K562 (cell line): ENCODE measurements around the gene EVC. TPM values are rescaled to one million over a fixed set of nuclear protein-coding genes. Genes with fewer than 3 reads are reported as not detected.

ENCODE experiments used
- ATAC-seq: fragments of 200-7000 bp; cut with Tn5 transposase; 3 replicates; pipeline ENCODE4 v1.9.1; 2020; ENCODE audit warnings: moderate library complexity
- BruUV-seq: library from RNA; stranded (reverse); fragments of 400-500 nt; replicated peaks from 2 replicates; lab custom pipeline; 2021; lab: Mats Ljungman, UMichigan
- CTCF ChIA-PET: fragments of 300-600 bp; formaldehyde crosslinking; extraction: SDS; loops from one replicate; lab custom pipeline; 2021; ENCODE audit warnings: low intra/inter-chr PET ratio; lab: Yijun Ruan, JAX
- POLR2A ChIA-PET: fragments of 300-600, 350-650 bp; sonication (Branson Sonifier 250); formaldehyde crosslinking; extraction: SDS; loops from one replicate; lab custom pipeline; 2021; ENCODE audit warnings: antibody characterized with exemption, inconsistent platforms; lab: Yijun Ruan, JAX
- DNase-seq, 4 experiments: peaks; one replicate each; pipeline versions ENCODE4 v3.0.0 to v3.0.0-alpha.2; 2011 to 2018; ENCODE audit warnings: low spot score in 3 of 4, mixed read lengths in 3 of 4; ENCODE audit errors: extremely low read depth in 1 of 4
- FAIRE-seq: peaks from 2 replicates; lab custom pipeline; 2011; peaks lifted over from hg19 to GRCh38; lab: Jason Lieb, UNC
- H2AFZ ChIP-seq: 2 replicates; pipeline ENCODE4 v1.6.0; 2011; ENCODE audit warnings: low read depth, low read length, control low read depth, inconsistent platforms
- H3K27ac ChIP-seq: fragments of 200-600 bp; 3 replicates; pipeline ENCODE4 v1.8.0; 2011; ENCODE audit warnings: low read depth, mild to moderate bottlenecking, control low read depth, inconsistent platforms, low read length, moderate library complexity, mixed read lengths; ENCODE audit errors: extremely low read depth
- H3K27me3 ChIP-seq, 2 experiments: fragments of 300-600 bp in 1 of 2; 2 replicates in 1 of 2; 3 replicates in 1 of 2; pipeline versions ENCODE4 v1.6.0 to v1.8.0; 2011; ENCODE audit warnings: inconsistent platforms in 2 of 2, low read length in 2 of 2, mild to moderate bottlenecking in 1 of 2, mixed read lengths in 1 of 2, moderate library complexity in 1 of 2; ENCODE audit not compliant: control insufficient read depth in 2 of 2, insufficient read depth in 2 of 2
- H3K36me3 ChIP-seq: fragments of 300-600 bp; 3 replicates; pipeline ENCODE4 v1.8.0; 2011; ENCODE audit warnings: mild to moderate bottlenecking, low read length, inconsistent platforms; ENCODE audit not compliant: control insufficient read depth, insufficient read depth
- H3K4me1 ChIP-seq, 2 experiments: fragments of 200-600 bp in 1 of 2; replicated peaks in 1 of 2; 2 replicates in 1 of 2; 3 replicates in 1 of 2; pipeline versions ENCODE4 v1.5.1 to v1.8.0; 2011; ENCODE audit warnings: inconsistent platforms in 2 of 2, low read length in 2 of 2, mild to moderate bottlenecking in 1 of 2, mixed read lengths in 1 of 2, moderate library complexity in 1 of 2; ENCODE audit not compliant: control insufficient read depth in 2 of 2, insufficient read depth in 2 of 2
- H3K4me2 ChIP-seq: 2 replicates; pipeline ENCODE4 v1.6.1; 2011; ENCODE audit warnings: low read length, control low read depth, inconsistent platforms, mixed read lengths; ENCODE audit not compliant: insufficient read depth
- H3K4me3 ChIP-seq: fragments of 200-600 bp; sonication (generic), shearing (Covaris generic); 2 replicates; pipeline ENCODE4 v1.5.1; 2016; ENCODE audit warnings: control low read depth, inconsistent platforms
- H3K79me2 ChIP-seq: fragments of 200-600 bp; 3 replicates; pipeline ENCODE4 v1.8.0; 2011; ENCODE audit warnings: low read length, inconsistent platforms; ENCODE audit not compliant: control insufficient read depth, insufficient read depth
- H3K9ac ChIP-seq, 2 experiments: 2 replicates each; pipeline versions ENCODE4 v1.6.0 to v1.6.1; 2011; ENCODE audit warnings: low read depth in 2 of 2, low read length in 2 of 2, control low read depth in 1 of 2, inconsistent platforms in 1 of 2, mild to moderate bottlenecking in 1 of 2, mixed read lengths in 1 of 2; ENCODE audit not compliant: insufficient read depth in 1 of 2
- H3K9me1 ChIP-seq: one replicate; pipeline ENCODE4 v1.6.0; 2011; ENCODE audit warnings: inconsistent platforms, mild to moderate bottlenecking, low read length, moderate library complexity; ENCODE audit not compliant: control insufficient read depth, insufficient read depth
- H3K9me3 ChIP-seq: replicated peaks from 2 replicates; pipeline ENCODE4 v1.5.1; 2011; ENCODE audit warnings: low read depth, low read length, inconsistent platforms; ENCODE audit not compliant: control insufficient read depth, insufficient read depth
- H4K20me1 ChIP-seq: replicated peaks from 2 replicates; pipeline ENCODE4 v1.6.1; 2011; ENCODE audit warnings: low read length, inconsistent platforms, mixed read lengths; ENCODE audit not compliant: control insufficient read depth, insufficient read depth
- EGR1 ChIP-seq: fragments of 450-650 bp; conservative IDR thresholded peaks from 2 replicates; pipeline ENCODE4 v1.6.1; 2017; ENCODE audit warnings: mild to moderate bottlenecking
- ETV5 ChIP-seq: sonication (generic); formaldehyde crosslinking; IDR thresholded peaks from 2 replicates; pipeline ENCODE4 v1.4.0; 2020; ENCODE audit warnings: low read depth, mild to moderate bottlenecking, missing genetic modification reagents
- KAT8 ChIP-seq: fragments of 450-650 bp; IDR thresholded peaks from 2 replicates; pipeline ENCODE4 v1.6.1; 2016; ENCODE audit warnings: low read depth, mild to moderate bottlenecking
- MCM2 ChIP-seq: fragments of 450-650 bp; IDR thresholded peaks from 2 replicates; pipeline ENCODE4 v1.6.1; 2017; ENCODE audit warnings: low read depth, mild to moderate bottlenecking
- MXI1 ChIP-seq: IDR thresholded peaks from 2 replicates; pipeline ENCODE4 v1.6.1; 2011; ENCODE audit warnings: low read depth, mild to moderate bottlenecking, improper control_type of control experiment, low read length
- PYGO2 ChIP-seq: fragments of 450-650 bp; IDR thresholded peaks from 2 replicates; pipeline ENCODE4 v1.6.1; 2016; ENCODE audit warnings: mild to moderate bottlenecking, missing genetic modification characterization, moderate library complexity, missing compliant biosample characterization
- RNF2 ChIP-seq: sonication (generic); IDR thresholded peaks from 2 replicates; pipeline ENCODE4 v1.6.1; 2016
- SMARCC2 ChIP-seq: fragments of 450-650 bp; IDR thresholded peaks from 2 replicates; pipeline ENCODE4 v1.6.1; 2017; ENCODE audit warnings: antibody characterized with exemption, moderate library complexity, mild to moderate bottlenecking, low read depth
- ZC3H11A ChIP-seq: IDR thresholded peaks from 2 replicates; pipeline ENCODE4 v1.6.1; 2012; ENCODE audit warnings: low read depth, low read length, improper control_type of control experiment
- ZNF143 ChIP-seq: sonication (generic); formaldehyde crosslinking; IDR thresholded peaks from 2 replicates; pipeline ENCODE4 v1.9.0; 2022; ENCODE audit warnings: mild to moderate bottlenecking, missing genetic modification reagents
- ZNF224 ChIP-seq: sonication (generic); formaldehyde crosslinking; IDR thresholded peaks from 2 replicates; pipeline ENCODE4 v1.8.0; 2022; ENCODE audit warnings: mild to moderate bottlenecking, missing genetic modification reagents
- ZNF707 ChIP-seq: fragments of 250-450 bp; sonication (Bioruptor Pico); conservative IDR thresholded peaks from 2 replicates; pipeline ENCODE4 v1.8.0; 2022; ENCODE audit warnings: inconsistent platforms, mild to moderate bottlenecking, moderate library complexity
- WGBS: fragments of 100-300 bp; shearing (Covaris generic); methylation state at CpG from one replicate; pipeline ENCODE4 v1.1.6; 2016; ENCODE audit warnings: low coverage, mixed read lengths; ENCODE audit not compliant: insufficient coverage; ENCODE audit errors: missing lambda C conversion rate; 5-methylcytosine and 5-hydroxymethylcytosine counted together
- in situ Hi-C: fragments of 300-500 bp; cut with MboI; formaldehyde crosslinking; loops from 4 replicates; pipeline ENCODE4 v1.15.0; 2018; ENCODE audit warnings: inconsistent platforms, mixed read lengths
- intact Hi-C: fragments of 100-400 bp; cut with micrococcal nuclease; formaldehyde crosslinking; loops from 2 replicates; pipeline ENCODE4 v1.14.2; 2022
- polyA plus RNA-seq, 8 experiments: library from polyadenylated mRNA; depleted of rRNA in 4 of 8; stranded (reverse) in 5 of 8; unstranded in 3 of 8; fragments of >200 nt; fragmentation: Nextera tagmentation in 2 of 8; fragmentation: Illumina TruSeq in 1 of 8; extraction: Ambion mirVana in 2 of 8; extraction: Trizol in 1 of 8; gene quantifications; 2 replicates each; pipeline versions ENCODE4 v1.2.1 to v1.2.3, GENCODE V29; 2011 to 2014; ENCODE audit warnings: inconsistent platforms in 1 of 8, missing spikeins in 1 of 8
- total RNA-seq, 7 experiments: library from RNA; depleted of rRNA in 6 of 7; stranded (reverse); fragments of >200 nt in 6 of 7; fragmentation: Illumina TruSeq in 2 of 7; extraction: Trizol in 2 of 7; gene quantifications; 2 replicates each; pipeline versions ENCODE4 v1.2.1 to v1.2.3, GENCODE V29; 2011 to 2021; ENCODE audit warnings: low replicate concordance in 1 of 7
- TF ChIP-seq, protein P1 (sequence below): fragments of 250-450 bp; sonication (Bioruptor Pico); IDR thresholded peaks from 2 replicates; pipeline ENCODE4 v1.5.0; 2021
- TF ChIP-seq, protein P2 (sequence below): fragments of 250-450 bp; sonication (Bioruptor Pico); IDR thresholded peaks from 2 replicates; pipeline ENCODE4 v1.8.0; 2022; ENCODE audit warnings: moderate library complexity, mild to moderate bottlenecking, inconsistent platforms
- TF ChIP-seq, protein P3 (sequence below): IDR thresholded peaks from 3 replicates; pipeline ENCODE4 v1.6.1; 2011; ENCODE audit warnings: borderline replicate concordance, mild to moderate bottlenecking; ENCODE audit not compliant: insufficient read length, insufficient read depth
- TF ChIP-seq, protein P4 (sequence below): sonication (generic); formaldehyde crosslinking; IDR thresholded peaks from 2 replicates; pipeline ENCODE4 v1.8.0; 2022; ENCODE audit warnings: mild to moderate bottlenecking, missing genetic modification reagents
- TF ChIP-seq, protein P5 (sequence below): fragments of 450-650 bp; IDR thresholded peaks from 2 replicates; pipeline ENCODE4 v1.6.1; 2018; ENCODE audit not compliant: partially characterized antibody

Gene EVC
- total and polyA plus RNA-seq, 9 of the 15 experiments (the other 6 are each of a cell fraction or from before 2014, with no cell fraction given): 0.03 to 3.2 (median 1.1) TPM

DNA sequence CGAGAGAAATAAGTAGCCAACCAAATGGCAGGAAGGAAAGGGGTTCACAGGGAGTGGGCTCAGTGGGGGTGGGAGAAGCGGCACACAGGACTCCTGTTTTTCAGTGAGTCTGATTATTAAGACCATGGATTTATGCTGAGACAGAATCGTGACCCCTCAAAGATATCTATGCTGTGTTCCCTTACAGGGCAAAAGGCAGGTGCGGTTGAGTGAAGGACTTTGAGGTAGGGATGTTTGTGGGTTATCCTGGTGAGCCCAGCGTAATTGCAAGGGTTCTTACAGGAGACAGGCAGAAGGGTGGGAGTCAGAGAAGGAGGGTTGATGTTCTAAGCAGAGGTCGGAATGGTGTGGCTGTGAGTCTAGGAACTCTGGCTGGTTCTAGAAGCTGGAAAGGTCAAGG, 73.0 kb downstream of the EVC start:
- POLR2A ChIA-PET: interaction anchor here (0.8 kb wide), 1 partner anchor 14 kb away, joined by 3 read pairs; no protein-coding TSS in a partner anchor
- no peaks in the 10 kb centered on the region for H3K79me2 ChIP-seq
- no TSS peak for BruUV-seq
- TF ChIP-seq, protein P1, sequence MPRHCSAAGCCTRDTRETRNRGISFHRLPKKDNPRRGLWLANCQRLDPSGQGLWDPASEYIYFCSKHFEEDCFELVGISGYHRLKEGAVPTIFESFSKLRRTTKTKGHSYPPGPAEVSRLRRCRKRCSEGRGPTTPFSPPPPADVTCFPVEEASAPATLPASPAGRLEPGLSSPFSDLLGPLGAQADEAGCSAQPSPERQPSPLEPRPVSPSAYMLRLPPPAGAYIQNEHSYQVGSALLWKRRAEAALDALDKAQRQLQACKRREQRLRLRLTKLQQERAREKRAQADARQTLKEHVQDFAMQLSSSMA: no peak
- TF ChIP-seq PYGO2 (tag): no peak
- TF ChIP-seq ZNF224: no peak
- TF ChIP-seq ETV5: no peak
- TF ChIP-seq SMARCC2: no peak
- TF ChIP-seq, protein P2, sequence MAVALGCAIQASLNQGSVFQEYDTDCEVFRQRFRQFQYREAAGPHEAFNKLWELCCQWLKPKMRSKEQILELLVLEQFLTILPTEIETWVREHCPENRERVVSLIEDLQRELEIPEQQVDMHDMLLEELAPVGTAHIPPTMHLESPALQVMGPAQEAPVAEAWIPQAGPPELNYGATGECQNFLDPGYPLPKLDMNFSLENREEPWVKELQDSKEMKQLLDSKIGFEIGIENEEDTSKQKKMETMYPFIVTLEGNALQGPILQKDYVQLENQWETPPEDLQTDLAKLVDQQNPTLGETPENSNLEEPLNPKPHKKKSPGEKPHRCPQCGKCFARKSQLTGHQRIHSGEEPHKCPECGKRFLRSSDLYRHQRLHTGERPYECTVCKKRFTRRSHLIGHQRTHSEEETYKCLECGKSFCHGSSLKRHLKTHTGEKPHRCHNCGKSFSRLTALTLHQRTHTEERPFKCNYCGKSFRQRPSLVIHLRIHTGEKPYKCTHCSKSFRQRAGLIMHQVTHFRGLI (CRISPR knock-in tag): no peak
- no peak for TF ChIP-seq KAT8
- TF ChIP-seq, protein P3, sequence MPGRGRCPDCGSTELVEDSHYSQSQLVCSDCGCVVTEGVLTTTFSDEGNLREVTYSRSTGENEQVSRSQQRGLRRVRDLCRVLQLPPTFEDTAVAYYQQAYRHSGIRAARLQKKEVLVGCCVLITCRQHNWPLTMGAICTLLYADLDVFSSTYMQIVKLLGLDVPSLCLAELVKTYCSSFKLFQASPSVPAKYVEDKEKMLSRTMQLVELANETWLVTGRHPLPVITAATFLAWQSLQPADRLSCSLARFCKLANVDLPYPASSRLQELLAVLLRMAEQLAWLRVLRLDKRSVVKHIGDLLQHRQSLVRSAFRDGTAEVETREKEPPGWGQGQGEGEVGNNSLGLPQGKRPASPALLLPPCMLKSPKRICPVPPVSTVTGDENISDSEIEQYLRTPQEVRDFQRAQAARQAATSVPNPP: no peak
- TF ChIP-seq ZNF143 (CRISPR knock-in tag): no peak
- TF ChIP-seq ZNF707 (CRISPR knock-in tag): no peak
- TF ChIP-seq, protein P4, sequence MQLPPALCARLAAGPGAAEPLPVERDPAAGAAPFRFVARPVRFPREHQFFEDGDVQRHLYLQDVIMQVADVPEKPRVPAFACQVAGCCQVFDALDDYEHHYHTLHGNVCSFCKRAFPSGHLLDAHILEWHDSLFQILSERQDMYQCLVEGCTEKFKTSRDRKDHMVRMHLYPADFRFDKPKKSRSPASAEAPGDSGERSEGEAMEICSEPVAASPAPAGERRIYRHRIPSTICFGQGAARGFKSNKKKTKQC: no peak
- TF ChIP-seq RNF2: no peak
- TF ChIP-seq MCM2: no peak
- no peak for TF ChIP-seq EGR1
- TF ChIP-seq ZC3H11A: no peak
- TF ChIP-seq, protein P5, sequence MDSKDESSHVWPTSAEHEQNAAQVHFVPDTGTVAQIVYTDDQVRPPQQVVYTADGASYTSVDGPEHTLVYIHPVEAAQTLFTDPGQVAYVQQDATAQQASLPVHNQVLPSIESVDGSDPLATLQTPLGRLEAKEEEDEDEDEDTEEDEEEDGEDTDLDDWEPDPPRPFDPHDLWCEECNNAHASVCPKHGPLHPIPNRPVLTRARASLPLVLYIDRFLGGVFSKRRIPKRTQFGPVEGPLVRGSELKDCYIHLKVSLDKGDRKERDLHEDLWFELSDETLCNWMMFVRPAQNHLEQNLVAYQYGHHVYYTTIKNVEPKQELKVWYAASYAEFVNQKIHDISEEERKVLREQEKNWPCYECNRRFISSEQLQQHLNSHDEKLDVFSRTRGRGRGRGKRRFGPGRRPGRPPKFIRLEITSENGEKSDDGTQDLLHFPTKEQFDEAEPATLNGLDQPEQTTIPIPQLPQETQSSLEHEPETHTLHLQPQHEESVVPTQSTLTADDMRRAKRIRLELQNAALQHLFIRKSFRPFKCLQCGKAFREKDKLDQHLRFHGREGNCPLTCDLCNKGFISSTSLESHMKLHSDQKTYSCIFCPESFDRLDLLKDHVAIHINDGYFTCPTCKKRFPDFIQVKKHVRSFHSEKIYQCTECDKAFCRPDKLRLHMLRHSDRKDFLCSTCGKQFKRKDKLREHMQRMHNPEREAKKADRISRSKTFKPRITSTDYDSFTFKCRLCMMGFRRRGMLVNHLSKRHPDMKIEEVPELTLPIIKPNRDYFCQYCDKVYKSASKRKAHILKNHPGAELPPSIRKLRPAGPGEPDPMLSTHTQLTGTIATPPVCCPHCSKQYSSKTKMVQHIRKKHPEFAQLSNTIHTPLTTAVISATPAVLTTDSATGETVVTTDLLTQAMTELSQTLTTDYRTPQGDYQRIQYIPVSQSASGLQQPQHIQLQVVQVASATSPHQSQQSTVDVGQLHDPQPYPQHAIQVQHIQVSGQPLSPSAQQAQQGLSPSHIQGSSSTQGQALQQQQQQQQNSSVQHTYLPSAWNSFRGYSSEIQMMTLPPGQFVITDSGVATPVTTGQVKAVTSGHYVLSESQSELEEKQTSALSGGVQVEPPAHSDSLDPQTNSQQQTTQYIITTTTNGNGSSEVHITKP: no peak
- TF ChIP-seq MXI1: no peak

More for the DNA sequence above, 73.0 kb downstream of the EVC start:
- ATAC-seq (no peak), FAIRE-seq (no peak), DNase-seq (no peak)
- no peaks in the 10 kb centered on the region for H3K4me1 ChIP-seq
- peaks cover 0 to 7% of the 10 kb centered on the region in 2 experiments; a peak in 1 of 5 replicates for H3K27me3 ChIP-seq
- WGBS: 5% methylated on average over 5 of the region's 6 CpGs
- CTCF ChIA-PET: no interaction called here
- H3K27ac ChIP-seq: no peak overlapping the region
- H2AFZ ChIP-seq: no peak overlapping the region
- H3K36me3 ChIP-seq: no peaks in the 10 kb centered on the region
- no peak overlapping the region for H3K4me3 ChIP-seq
- H4K20me1 ChIP-seq: no peaks in the 10 kb centered on the region
- H3K9me3 ChIP-seq: no peaks in the 10 kb centered on the region
- no peak overlapping the region for H3K4me2 ChIP-seq
- in situ Hi-C loops (no loop called here), intact Hi-C loops (no loop called here)
- H3K9me1 ChIP-seq: no peaks in the 10 kb centered on the region
- H3K9ac ChIP-seq: no peak overlapping the region
